Heart left ventricle (tissue), 16 donors: ENCODE results near the gene TAS1R3. TPM values are rescaled to one million over a fixed set of nuclear protein-coding genes. Genes with fewer than 3 reads are reported as not detected.

Experiments used
- ATAC-seq, 4 donors: fragments of 200-7000 bp; cut with Tn5 transposase; one replicate each; pipeline ENCODE4 v1.9.1; 2020 to 2022; ENCODE audit warnings: moderate library complexity in 4 of 4, mild to moderate bottlenecking in 3 of 4, moderate number of reproducible peaks in 1 of 4
- DNase-seq, 5 donors: peaks; one replicate each; pipeline ENCODE4 v3.0.0-alpha.2; 2020
- H3K27ac ChIP-seq, 12 donors: fragments of 200-600 bp; sonication (generic) in 4 of 12; one replicate each; pipeline versions ENCODE4 v1.5.0 to v1.8.0; 2016 to 2022; ENCODE audit warnings: mild to moderate bottlenecking in 2 of 12
- H3K27me3 ChIP-seq, 9 donors: fragments of 200-600 bp; sonication (generic) in 2 of 9; one replicate each; pipeline versions ENCODE4 v1.5.1 to v1.8.0; 2016 to 2022; ENCODE audit warnings: mild to moderate bottlenecking in 3 of 9
- H3K36me3 ChIP-seq, 9 donors: fragments of 200-600 bp; sonication (generic) in 2 of 9; one replicate each; pipeline versions ENCODE4 v1.5.0 to v1.8.0; 2018 to 2022; ENCODE audit warnings: mild to moderate bottlenecking in 2 of 9
- H3K4me1 ChIP-seq, 12 donors: fragments of 200-600 bp; sonication (generic) in 4 of 12; one replicate each; pipeline versions ENCODE4 v1.5.0 to v1.8.0; 2016 to 2022; ENCODE audit warnings: mild to moderate bottlenecking in 3 of 12
- H3K4me3 ChIP-seq, 12 donors: fragments of 200-600 bp; sonication (generic) in 4 of 12; one replicate each; pipeline versions ENCODE4 v1.5.0 to v1.8.0; 2017 to 2022; ENCODE audit warnings: mild to moderate bottlenecking in 9 of 12, moderate library complexity in 4 of 12
- H3K9me3 ChIP-seq, 12 donors: fragments of 200-600 bp; sonication (generic) in 4 of 12; one replicate each; pipeline versions ENCODE4 v1.5.0 to v1.8.0; 2016 to 2022; ENCODE audit warnings: mild to moderate bottlenecking in 1 of 12
- POLR2A ChIP-seq, 2 donors: fragments of 450-650 bp; IDR thresholded peaks; one replicate each; pipeline ENCODE4 v1.6.1; 2017; ENCODE audit warnings: antibody characterized with exemption in 2 of 2, mild to moderate bottlenecking in 2 of 2, moderate library complexity in 2 of 2
- WGBS, 4 donors: extraction: QIAGEN DNeasy Blood & Tissue Kit in 2 of 4; methylation state at CpG; one replicate each; pipeline versions ENCODE4 v1.1.5 to v1.1.7; 2013 to 2018; 5-methylcytosine and 5-hydroxymethylcytosine counted together
- intact Hi-C, 10 donors: fragments of 100-400 bp; cut with DNase I; formaldehyde crosslinking; loops; one replicate each; pipeline versions ENCODE4 v1.11.1 to v1.14.2; 2022
- polyA plus RNA-seq, 2 donors: library from polyadenylated mRNA; stranded (reverse); fragments of 200-250 nt; gene quantifications; one replicate each; pipeline ENCODE4 v1.2.3, GENCODE V29; 2013
- total RNA-seq, 9 donors: library from RNA; depleted of rRNA in 2 of 9; stranded (reverse); fragments of >200 nt in 2 of 9; fragmentation: NEBNext Ultra II Directional in 3 of 9; extraction: Animal tissue kit (Norgen Biotek cat#: 25700) in 3 of 9; gene quantifications; one replicate each; pipeline versions ENCODE4 v1.1.0 to v1.2.4, GENCODE V29; 2016 to 2023
- TF ChIP-seq, protein P1 (sequence below), 12 donors: fragments of 200-600 bp; sonication (generic) in 4 of 12; IDR thresholded peaks; one replicate each; pipeline versions ENCODE4 v1.5.0 to v1.8.0; 2018 to 2022; ENCODE audit warnings: antibody characterized with exemption in 12 of 12, mild to moderate bottlenecking in 5 of 12
- donor health status: ischemic (EF 13 %, LVEDD 7.1; RV severe dilation, severe dysfunction).
- donor health status: healthy with polysubstance abuse.
- donor health status: DM: no; HTN: yes; CAD: no.
- donor health status: DM: no; HTN: no; CAD: no.
- donor health status: ischemic (EF 25% LVEDD 6.9; RV normal size, moderate dysfunction).
- donor health status: ischemic (EF 25% LVEDD 5.7; RV mildly dilated, moderate dysfunction).
- donor health status: healthy.
- donor health status: DM: yes; HTN: yes; CAD: no.
- donor health status: ischemic (EF 35%, LVEDD 5.7; RV mildly dilated, moderate dysfunction).
- donor health status: nonischemic (EF 11% LVEDD 7.7; RV severe dilation, severe dysfunction).
- donor health status: DM: yes; HTN: yes; CAD: no.
- donor health status: PGD.
- donor health status: ischemic (EF 29% LVEDD 5.4; RV normal size, mild dysfunction).
- donor health status: nonischemic (EF 23%, LVEDD 6.1; RV moderate dilation, normal function).

Gene TAS1R3
- total and polyA plus RNA-seq, 11 donors = 0.21 to 1.3 (median 0.38) TPM

DNA sequence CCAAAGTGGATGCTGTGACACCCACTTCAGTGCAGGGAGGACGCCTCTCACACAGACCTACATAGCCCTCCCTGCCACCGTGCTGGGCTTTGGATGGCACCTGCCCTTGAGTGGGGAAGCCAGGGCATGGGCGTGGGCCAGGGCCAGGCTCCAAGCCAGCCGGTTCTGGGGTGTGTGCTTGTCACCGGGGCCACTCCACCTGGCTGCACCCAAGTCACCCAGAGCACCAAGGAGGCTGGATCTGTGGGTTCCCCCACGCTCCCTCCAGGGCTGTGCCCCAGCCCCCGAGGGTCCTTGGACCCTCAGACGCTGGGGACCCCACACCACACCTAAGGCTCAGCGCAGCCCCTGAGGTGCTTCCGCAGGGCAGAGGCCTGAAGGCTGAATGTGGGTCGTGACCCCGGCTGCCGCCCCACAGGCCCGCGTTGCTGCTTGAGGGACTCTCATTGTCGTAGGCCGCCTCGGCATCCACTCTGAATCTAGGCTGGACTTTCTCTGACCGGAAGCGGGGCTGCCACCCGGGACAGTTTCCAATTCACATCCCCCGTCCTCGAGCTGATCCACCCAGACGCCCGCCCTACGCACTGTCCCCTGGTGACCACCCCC lies 25.8 kb downstream of the TAS1R3 start:
- intact Hi-C loops = no loop called here
- Histone ChIP-seq H3K27me3 (peaks cover 4 to 55% (median 23%) of the 10 kb centered on the region in 9 donors), H3K4me3 (peak overlapping the region; percentile 14 to 81 (median 54)), H3K36me3 (peaks cover 0 to 24% (median 0%) of the 10 kb centered on the region in 9 donors), H3K4me1 (peaks cover 0 to 66% (median 36%) of the 10 kb centered on the region in 12 donors), H3K9me3 (no peaks in the 10 kb centered on the region), H3K27ac (peak overlapping the region in 11 of 12 donors; percentile 38 to 91 (median 83))
- ATAC-seq (no peak), DNase-seq (peak in 1 of 5 donors; percentile 53)
- no peak for TF ChIP-seq POLR2A (IDR thresholded peaks at IDR 0.05)
- WGBS, 4 donors = 42 to 57% (median 52%) methylated on average over 21 to 26 of the region's 26 CpGs

DNA sequence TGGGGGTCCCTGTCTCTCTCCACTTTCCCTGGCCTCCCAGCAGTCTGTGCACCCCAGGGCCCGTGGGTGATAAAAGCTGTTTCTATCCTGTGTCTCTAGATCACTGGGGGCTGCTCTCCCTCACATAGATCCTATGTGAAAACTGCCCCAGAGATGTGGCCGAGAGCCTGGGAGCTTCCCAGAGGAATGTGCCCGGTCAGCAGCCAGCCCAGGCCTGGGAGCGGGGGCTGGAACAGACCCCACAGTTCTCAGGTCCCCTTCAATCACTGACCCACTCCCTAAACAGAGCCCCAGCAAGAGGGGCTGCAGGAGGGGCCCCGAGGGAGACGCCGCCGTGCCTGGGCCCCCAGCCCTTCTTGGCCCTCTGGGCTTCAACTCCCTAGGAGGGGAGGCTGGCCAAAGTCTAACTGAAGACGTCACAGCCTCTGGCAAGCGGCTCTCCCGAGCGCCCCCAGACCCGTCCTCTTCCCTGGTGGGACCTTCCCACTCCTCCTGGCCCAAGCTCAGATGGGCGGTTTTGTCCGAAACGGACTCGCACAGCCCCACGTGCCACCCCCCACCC lies 26.9 kb downstream of the TAS1R3 start:
- TF ChIP-seq, protein P1, sequence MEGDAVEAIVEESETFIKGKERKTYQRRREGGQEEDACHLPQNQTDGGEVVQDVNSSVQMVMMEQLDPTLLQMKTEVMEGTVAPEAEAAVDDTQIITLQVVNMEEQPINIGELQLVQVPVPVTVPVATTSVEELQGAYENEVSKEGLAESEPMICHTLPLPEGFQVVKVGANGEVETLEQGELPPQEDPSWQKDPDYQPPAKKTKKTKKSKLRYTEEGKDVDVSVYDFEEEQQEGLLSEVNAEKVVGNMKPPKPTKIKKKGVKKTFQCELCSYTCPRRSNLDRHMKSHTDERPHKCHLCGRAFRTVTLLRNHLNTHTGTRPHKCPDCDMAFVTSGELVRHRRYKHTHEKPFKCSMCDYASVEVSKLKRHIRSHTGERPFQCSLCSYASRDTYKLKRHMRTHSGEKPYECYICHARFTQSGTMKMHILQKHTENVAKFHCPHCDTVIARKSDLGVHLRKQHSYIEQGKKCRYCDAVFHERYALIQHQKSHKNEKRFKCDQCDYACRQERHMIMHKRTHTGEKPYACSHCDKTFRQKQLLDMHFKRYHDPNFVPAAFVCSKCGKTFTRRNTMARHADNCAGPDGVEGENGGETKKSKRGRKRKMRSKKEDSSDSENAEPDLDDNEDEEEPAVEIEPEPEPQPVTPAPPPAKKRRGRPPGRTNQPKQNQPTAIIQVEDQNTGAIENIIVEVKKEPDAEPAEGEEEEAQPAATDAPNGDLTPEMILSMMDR (IDR thresholded peaks at IDR 0.05) = no peak
- TF ChIP-seq POLR2A (IDR thresholded peaks at IDR 0.05) = no peak
- H3K9me3 ChIP-seq = no peaks in the 10 kb centered on the region
- DNase-seq (peak in 3 of 5 donors; percentile 15 to 36 (median 26)), ATAC-seq (no peak)
- intact Hi-C loops = no loop called here
- WGBS, 4 donors = 15 to 20% (median 19%) methylated on average over 8 to 18 of the region's 18 CpGs
- H3K4me3 ChIP-seq = peak overlapping the region; percentile 6 to 81 (median 54)
- H3K27ac ChIP-seq = peak overlapping the region; percentile 38 to 91 (median 80)
- peaks cover 0 to 57% (median 30%) of the 10 kb centered on the region in 12 donors for H3K4me1 ChIP-seq
- H3K36me3 ChIP-seq = peaks cover 0 to 17% (median 0%) of the 10 kb centered on the region in 9 donors
- peaks cover 4 to 52% (median 23%) of the 10 kb centered on the region in 9 donors for H3K27me3 ChIP-seq

DNA sequence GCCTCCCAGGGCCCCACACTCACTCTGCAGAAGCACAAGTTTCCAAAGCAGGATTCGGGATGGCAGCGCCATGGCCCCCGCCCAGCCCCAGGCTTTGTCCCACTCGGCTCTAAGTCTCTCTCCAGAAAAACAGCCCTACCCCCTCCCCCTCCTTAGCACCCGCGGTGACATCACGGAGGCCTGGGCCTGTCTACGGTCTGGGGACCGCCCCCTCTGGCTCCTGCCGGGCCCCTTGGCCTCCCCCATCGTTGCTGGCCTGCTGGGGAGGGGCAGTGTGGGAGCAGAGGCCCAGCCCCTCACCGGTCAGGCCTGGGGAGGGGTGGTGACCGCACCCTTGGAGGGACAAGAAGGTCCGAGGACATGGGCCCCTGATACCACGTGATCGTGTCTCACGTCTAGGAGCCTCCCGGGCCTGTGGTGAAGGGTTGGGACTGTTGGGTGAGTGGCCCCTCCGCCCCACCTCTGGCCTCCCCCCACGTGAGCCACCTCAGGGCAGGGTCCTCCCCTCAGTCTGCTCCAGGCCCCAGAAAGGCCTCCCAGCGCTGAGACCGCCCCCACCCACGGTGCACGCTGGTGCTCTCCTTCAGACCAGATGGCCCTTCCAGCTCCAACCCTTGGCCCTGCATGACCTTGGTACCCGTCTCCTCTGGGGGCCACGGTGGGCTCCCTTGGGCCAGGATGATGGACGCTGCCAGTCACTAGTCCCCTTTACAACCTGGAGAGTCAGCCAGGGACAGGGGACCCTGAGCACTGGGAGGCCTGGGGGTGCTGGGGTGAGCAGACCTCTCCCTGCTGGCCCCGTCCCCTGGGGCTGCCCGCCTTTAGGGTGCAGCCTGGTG lies 27.6 kb downstream of the TAS1R3 start, which contains the start of gene MXRA8:
MXRA8 (minus strand) TSS at position 123 of the 839 bp plus-strand sequence; CDS start at position 72, 51 bp downstream.
- peak; percentile 68 to 80 (median 68) for ATAC-seq
- Histone ChIP-seq H3K4me3 (peak within 1 kb of the TSS; percentile 6 to 81 (median 54)), H3K9me3 (no peaks in the 10 kb centered on the region), H3K36me3 (peaks cover 0 to 11% (median 0%) of the 10 kb centered on the region in 9 donors), H3K4me1 (peaks cover 0 to 50% (median 23%) of the 10 kb centered on the region in 12 donors), H3K27me3 (peaks cover 4 to 45% (median 20%) of the 10 kb centered on the region in 9 donors), H3K27ac (peak within 1 kb of the TSS; percentile 53 to 91 (median 80))
- intact Hi-C loops = no loop called here
- 31 to 34% (median 33%) methylated on average over 20 to 29 of the region's 29 CpGs for WGBS, 4 donors
- TF ChIP-seq, protein P1 (IDR thresholded peaks at IDR 0.05) = no peak
- TF ChIP-seq POLR2A (IDR thresholded peaks at IDR 0.05) = peak in 1 of 2 donors; percentile 57
- peak; percentile 79 to 90 (median 83) for DNase-seq

DNA sequence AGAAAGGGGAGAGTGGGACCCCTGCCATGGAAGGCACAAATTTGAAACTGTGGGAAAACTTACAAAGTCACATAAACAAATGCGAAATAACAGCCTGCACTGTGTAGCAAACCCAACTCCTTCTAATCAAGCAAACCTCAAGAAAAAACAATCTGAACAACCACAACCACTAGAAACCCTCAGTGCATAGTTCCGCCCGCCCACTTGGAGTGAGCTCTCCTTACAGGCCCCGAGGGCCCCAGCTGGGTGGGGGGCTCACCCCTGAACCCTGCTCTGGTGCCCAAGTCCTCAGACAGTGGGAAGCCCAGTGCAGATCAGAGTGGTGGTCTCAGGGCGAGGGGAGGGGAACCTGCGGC lies 28.2 kb downstream of the TAS1R3 start:
- 75 to 92% (median 77%) methylated on average over 5 to 6 of the region's 6 CpGs for WGBS, 4 donors
- peaks cover 3 to 39% (median 14%) of the 10 kb centered on the region in 9 donors for H3K27me3 ChIP-seq
- H3K36me3 ChIP-seq = peaks cover 0 to 6% (median 0%) of the 10 kb centered on the region in 9 donors
- TF ChIP-seq, protein P1 (IDR thresholded peaks at IDR 0.05) = no peak
- TF ChIP-seq POLR2A (IDR thresholded peaks at IDR 0.05) = no peak
- H3K9me3 ChIP-seq = no peaks in the 10 kb centered on the region
- intact Hi-C loops = no loop called here
- H3K4me3 ChIP-seq = peak overlapping the region in 6 of 12 donors; percentile 54 to 81 (median 62)
- H3K4me1 ChIP-seq = peaks cover 0 to 43% (median 18%) of the 10 kb centered on the region in 12 donors
- DNase-seq (peak in 4 of 5 donors; percentile 21 to 53 (median 32)), ATAC-seq (peak in 3 of 4 donors; percentile 17 to 49 (median 21))
- peak overlapping the region; percentile 53 to 91 (median 80) for H3K27ac ChIP-seq
